Parathyroid adenoma (tissue), 2 donors: ENCODE results near the gene SRRM1.
"Not testable (repeated sequence)": the region's sequence is repeated elsewhere in the genome, so short reads cannot be mapped to it uniquely, and the experiment has no call there.

Source experiments
- H2AFZ ChIP-seq: fragments of 300-600 bp; sonication (generic); one replicate; pipeline ENCODE4 v1.7.0; 2017; ENCODE audit warnings: antibody characterized with exemption, mild to moderate bottlenecking
- H3K27ac ChIP-seq: fragments of 300-600 bp; sonication (generic); one replicate; pipeline ENCODE4 v1.7.0; 2017
- H3K27me3 ChIP-seq: fragments of 300-600 bp; sonication (generic); one replicate; pipeline ENCODE4 v1.7.0; 2017; ENCODE audit warnings: low read length; ENCODE audit not compliant: control insufficient read depth, insufficient read depth
- H3K36me3 ChIP-seq: fragments of 300-600 bp; sonication (generic); one replicate; pipeline ENCODE4 v1.7.0; 2017; ENCODE audit warnings: low read length; ENCODE audit not compliant: control insufficient read depth, insufficient read depth
- H3K4me1 ChIP-seq: fragments of 300-600 bp; sonication (generic); one replicate; pipeline ENCODE4 v1.7.0; 2017; ENCODE audit warnings: control low read depth
- H3K4me2 ChIP-seq: fragments of 300-600 bp; sonication (generic); one replicate; pipeline ENCODE4 v1.7.0; 2017; ENCODE audit warnings: low read length
- H3K4me3 ChIP-seq: fragments of 300-600 bp; sonication (generic); one replicate; pipeline ENCODE4 v1.7.0; 2017; ENCODE audit warnings: low read depth, low read length
- H3K79me2 ChIP-seq: fragments of 300-600 bp; sonication (generic); one replicate; pipeline ENCODE4 v1.7.0; 2017; ENCODE audit warnings: control low read depth
- H3K9ac ChIP-seq: fragments of 300-600 bp; sonication (generic); one replicate; pipeline ENCODE4 v1.7.0; 2017; ENCODE audit warnings: mild to moderate bottlenecking
- H3K9me3 ChIP-seq: fragments of 300-600 bp; sonication (generic); one replicate; pipeline ENCODE4 v1.7.0; 2017; ENCODE audit warnings: low read length; ENCODE audit not compliant: control insufficient read depth
- TF ChIP-seq, protein P1 (sequence below): fragments of 300-600 bp; sonication (generic); IDR thresholded peaks from one replicate; pipeline ENCODE4 v1.7.0; 2017; ENCODE audit warnings: antibody characterized with exemption, mild to moderate bottlenecking
- donor health status: primary hyperparathyroidism.

Gene SRRM1

DNA sequence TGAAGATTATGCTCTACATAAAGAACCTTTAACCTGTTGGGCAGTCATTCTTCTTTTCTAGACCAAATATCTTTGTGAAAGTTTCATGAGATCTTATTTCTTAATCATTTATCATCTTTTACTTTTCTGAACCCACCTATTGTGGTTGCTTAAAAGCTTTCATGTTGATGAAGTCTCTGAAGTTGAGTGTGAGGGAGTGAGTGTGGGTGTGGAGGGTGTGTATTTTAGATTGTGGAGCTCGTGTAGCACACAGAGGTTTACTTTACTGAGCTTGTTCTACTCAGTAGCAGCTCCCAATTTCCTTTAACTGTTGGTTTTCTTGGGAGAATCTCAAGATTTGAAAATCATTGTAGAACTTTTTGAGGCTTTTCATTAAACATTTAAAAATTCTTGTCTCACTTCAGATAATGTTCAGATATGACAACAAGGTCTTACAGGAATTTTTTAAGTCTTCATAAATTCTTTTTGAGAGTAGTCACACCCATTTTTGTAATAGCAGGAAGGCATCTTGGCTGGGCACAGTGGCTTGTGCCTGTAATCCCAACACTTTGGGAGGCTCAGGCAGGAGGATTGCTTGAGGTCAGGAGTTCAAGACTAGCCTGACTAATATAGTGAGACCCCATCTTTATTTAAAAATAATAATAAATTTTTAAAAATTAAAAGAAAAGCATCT lies 17.0 kb downstream of the SRRM1 start:
- Histone ChIP-seq H3K9ac (no peak overlapping the region), H3K36me3 (no peaks in the 10 kb centered on the region), H3K27ac (no peak overlapping the region), H3K4me1 (no peaks in the 10 kb centered on the region), H2AFZ (no peak overlapping the region), H3K9me3 (no peaks in the 10 kb centered on the region), H3K4me3 (no peak overlapping the region), H3K27me3 (no peaks in the 10 kb centered on the region), H3K79me2 (peaks cover 1% of the 10 kb centered on the region), H3K4me2 (no peak overlapping the region)
- TF ChIP-seq, protein P1, sequence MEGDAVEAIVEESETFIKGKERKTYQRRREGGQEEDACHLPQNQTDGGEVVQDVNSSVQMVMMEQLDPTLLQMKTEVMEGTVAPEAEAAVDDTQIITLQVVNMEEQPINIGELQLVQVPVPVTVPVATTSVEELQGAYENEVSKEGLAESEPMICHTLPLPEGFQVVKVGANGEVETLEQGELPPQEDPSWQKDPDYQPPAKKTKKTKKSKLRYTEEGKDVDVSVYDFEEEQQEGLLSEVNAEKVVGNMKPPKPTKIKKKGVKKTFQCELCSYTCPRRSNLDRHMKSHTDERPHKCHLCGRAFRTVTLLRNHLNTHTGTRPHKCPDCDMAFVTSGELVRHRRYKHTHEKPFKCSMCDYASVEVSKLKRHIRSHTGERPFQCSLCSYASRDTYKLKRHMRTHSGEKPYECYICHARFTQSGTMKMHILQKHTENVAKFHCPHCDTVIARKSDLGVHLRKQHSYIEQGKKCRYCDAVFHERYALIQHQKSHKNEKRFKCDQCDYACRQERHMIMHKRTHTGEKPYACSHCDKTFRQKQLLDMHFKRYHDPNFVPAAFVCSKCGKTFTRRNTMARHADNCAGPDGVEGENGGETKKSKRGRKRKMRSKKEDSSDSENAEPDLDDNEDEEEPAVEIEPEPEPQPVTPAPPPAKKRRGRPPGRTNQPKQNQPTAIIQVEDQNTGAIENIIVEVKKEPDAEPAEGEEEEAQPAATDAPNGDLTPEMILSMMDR, result no peak

GRCh38 chr1:24664507-24665033 lies 21.5 kb downstream of the SRRM1 start:
- H3K4me2 ChIP-seq, result no peak overlapping the region
- H2AFZ ChIP-seq, result no peak overlapping the region
- no peaks in the 10 kb centered on the region for H3K27me3 ChIP-seq
- H3K4me1 ChIP-seq, result no peaks in the 10 kb centered on the region
- H3K79me2 ChIP-seq, result no peaks in the 10 kb centered on the region
- H3K4me3 ChIP-seq, result no peak overlapping the region
- H3K27ac ChIP-seq, result no peak overlapping the region
- H3K36me3 ChIP-seq, result no peaks in the 10 kb centered on the region
- H3K9me3 ChIP-seq, result no peaks in the 10 kb centered on the region
- no peak overlapping the region for H3K9ac ChIP-seq
- TF ChIP-seq, protein P1, result no peak

DNA sequence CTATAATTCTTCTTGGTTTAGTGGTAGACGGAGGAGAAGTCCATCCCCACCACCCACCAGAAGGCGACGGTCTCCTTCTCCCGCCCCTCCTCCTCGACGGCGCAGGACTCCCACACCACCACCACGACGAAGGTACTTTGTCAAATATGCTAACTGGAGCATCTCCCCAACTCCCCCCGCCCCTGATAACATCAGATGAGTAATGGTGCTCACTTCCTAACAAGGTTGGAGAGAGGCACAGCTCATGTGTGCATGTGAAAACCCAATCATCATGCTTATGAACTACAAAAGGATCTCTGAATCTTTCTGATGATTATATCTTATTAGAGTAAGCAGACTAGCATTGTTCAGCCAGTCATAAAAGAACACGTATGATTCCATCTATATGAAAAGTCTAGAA lies 23.7 kb downstream of the SRRM1 start:
- Histone ChIP-seq H3K4me3 (no peak overlapping the region), H3K9me3 (no peaks in the 10 kb centered on the region), H3K27ac (no peak overlapping the region), H3K36me3 (no peaks in the 10 kb centered on the region), H3K9ac (no peak overlapping the region), H2AFZ (no peak overlapping the region), H3K4me1 (no peaks in the 10 kb centered on the region), H3K4me2 (no peak overlapping the region), H3K79me2 (no peaks in the 10 kb centered on the region), H3K27me3 (no peaks in the 10 kb centered on the region)
- TF ChIP-seq, protein P1, result no peak

DNA sequence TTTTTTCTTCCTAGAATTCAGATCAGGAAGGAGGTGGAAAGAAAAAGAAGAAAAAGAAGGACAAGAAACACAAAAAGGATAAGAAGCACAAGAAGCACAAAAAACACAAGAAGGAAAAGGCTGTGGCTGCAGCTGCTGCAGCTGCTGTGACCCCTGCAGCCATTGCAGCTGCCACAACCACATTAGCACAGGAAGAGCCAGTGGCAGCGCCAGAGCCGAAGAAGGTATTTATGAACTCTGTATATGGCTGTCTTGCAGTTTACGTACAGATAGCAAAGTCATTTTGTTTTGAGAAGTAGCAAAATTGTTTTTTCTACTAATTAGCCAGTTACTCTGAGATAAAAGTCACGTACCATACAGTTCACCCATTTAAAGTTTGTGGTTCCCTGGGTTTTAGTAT lies 28.3 kb downstream of the SRRM1 start:
- H3K9ac ChIP-seq, H3K9me3 ChIP-seq, H3K4me1 ChIP-seq, H3K4me2 ChIP-seq, H3K79me2 ChIP-seq, H3K27me3 ChIP-seq, H2AFZ ChIP-seq, H3K36me3 ChIP-seq, H3K4me3 ChIP-seq, H3K27ac ChIP-seq: not testable (repeated sequence)

DNA sequence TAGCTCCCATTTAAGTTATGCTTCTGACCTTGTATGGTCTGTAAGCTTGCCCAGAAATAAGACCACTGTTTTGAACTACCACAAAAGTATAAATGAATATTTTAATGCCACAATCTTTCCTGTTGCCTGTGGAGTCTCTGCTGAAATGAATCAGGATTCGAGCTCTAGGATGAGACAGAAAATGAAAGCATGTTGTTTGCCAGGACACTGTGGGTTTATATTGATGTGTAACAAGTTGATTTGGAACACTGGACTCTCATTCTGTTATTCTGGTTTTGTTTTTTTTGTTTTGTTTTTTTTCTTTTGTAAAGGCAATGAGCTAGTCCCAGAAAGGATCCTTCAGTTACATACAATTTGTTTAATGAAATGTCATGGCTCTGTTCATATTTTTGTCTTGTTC lies 29.6 kb downstream of the SRRM1 start:
- not testable (repeated sequence) for H3K4me1 ChIP-seq, H2AFZ ChIP-seq, H3K9ac ChIP-seq, H3K4me3 ChIP-seq, H3K27me3 ChIP-seq, H3K4me2 ChIP-seq, H3K79me2 ChIP-seq, H3K27ac ChIP-seq, H3K9me3 ChIP-seq, H3K36me3 ChIP-seq

GRCh38 chr1:24673341-24673740 lies 30.2 kb downstream of the SRRM1 start:
- Histone ChIP-seq H2AFZ (no peak overlapping the region), H3K9ac (no peak overlapping the region), H3K36me3 (no peaks in the 10 kb centered on the region), H3K27ac (no peak overlapping the region), H3K79me2 (no peaks in the 10 kb centered on the region), H3K9me3 (no peaks in the 10 kb centered on the region), H3K4me1 (no peaks in the 10 kb centered on the region), H3K4me3 (no peak overlapping the region), H3K4me2 (no peak overlapping the region), H3K27me3 (no peaks in the 10 kb centered on the region)
- TF ChIP-seq, protein P1, result no peak

- H3K9ac ChIP-seq, H3K36me3 ChIP-seq, H3K4me2 ChIP-seq, H3K9me3 ChIP-seq, H3K79me2 ChIP-seq, H3K4me1 ChIP-seq, H2AFZ ChIP-seq, H3K27me3 ChIP-seq, H3K27ac ChIP-seq, H3K4me3 ChIP-seq: not testable (repeated sequence)
Measured at GRCh38 chr1:24678421-24678820, 35.3 kb downstream of the SRRM1 start.
